PFSK-1 (cell line): ENCODE measurements around the gene RGS7.

Source experiments
- FOXP2 ChIP-seq: optimal IDR thresholded peaks from 2 replicates; pipeline ENCODE3; 2011; ENCODE audit warnings: borderline replicate concordance, control low read depth, inconsistent platforms; ENCODE audit not compliant: insufficient read depth; ENCODE audit errors: extremely low read length, extremely low read depth
- POLR2AphosphoS5 ChIP-seq: IDR thresholded peaks from 2 replicates; pipeline ENCODE4 v1.6.1; 2012; ENCODE audit warnings: low read depth, mild to moderate bottlenecking, control low read depth, low read length, moderate library complexity
- SIN3A ChIP-seq: IDR thresholded peaks from 2 replicates; pipeline ENCODE4 v1.6.1; 2012; ENCODE audit warnings: mild to moderate bottlenecking, low read length, moderate library complexity, borderline replicate concordance; ENCODE audit not compliant: insufficient read depth
- TAF1 ChIP-seq: IDR thresholded peaks from 2 replicates; pipeline ENCODE4 v1.6.1; 2012; ENCODE audit warnings: low read length, control low read depth, borderline replicate concordance; ENCODE audit not compliant: insufficient read depth
- TF ChIP-seq, protein P1 (sequence below), 2 experiments: IDR thresholded peaks; 2 replicates each; pipeline versions ENCODE4 v1.6.1 to v1.8.0; 2011 to 2012; ENCODE audit warnings: low read depth in 2 of 2, low read length in 2 of 2, control low read depth in 1 of 2, inconsistent platforms in 1 of 2, mild to moderate bottlenecking in 1 of 2, moderate library complexity in 1 of 2; ENCODE audit not compliant: insufficient read depth in 1 of 2

The RGS7 gene

DNA sequence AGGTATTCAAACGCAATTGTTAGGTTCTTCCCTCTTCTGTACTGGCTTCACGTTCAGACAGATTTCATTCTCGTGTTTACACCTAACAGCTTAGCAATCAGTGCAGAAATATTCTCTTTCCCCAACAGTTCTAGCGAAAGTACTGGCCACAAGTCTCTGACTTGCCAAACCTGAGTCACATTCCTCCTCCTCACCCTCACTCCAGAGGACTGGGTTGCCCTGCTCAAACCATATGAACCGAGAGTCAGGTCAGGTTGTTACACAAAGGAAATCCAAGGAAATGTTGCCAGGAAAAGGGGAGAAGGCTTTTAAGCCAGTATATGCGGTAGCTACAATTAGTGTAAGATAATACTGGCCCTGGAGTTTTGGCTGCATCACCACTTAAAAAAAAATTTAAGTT lies 282.5 kb downstream of the RGS7 start:
- no peak for TF ChIP-seq POLR2AphosphoS5
- no peak for TF ChIP-seq SIN3A
- TF ChIP-seq FOXP2, result no peak
- TF ChIP-seq, protein P1, sequence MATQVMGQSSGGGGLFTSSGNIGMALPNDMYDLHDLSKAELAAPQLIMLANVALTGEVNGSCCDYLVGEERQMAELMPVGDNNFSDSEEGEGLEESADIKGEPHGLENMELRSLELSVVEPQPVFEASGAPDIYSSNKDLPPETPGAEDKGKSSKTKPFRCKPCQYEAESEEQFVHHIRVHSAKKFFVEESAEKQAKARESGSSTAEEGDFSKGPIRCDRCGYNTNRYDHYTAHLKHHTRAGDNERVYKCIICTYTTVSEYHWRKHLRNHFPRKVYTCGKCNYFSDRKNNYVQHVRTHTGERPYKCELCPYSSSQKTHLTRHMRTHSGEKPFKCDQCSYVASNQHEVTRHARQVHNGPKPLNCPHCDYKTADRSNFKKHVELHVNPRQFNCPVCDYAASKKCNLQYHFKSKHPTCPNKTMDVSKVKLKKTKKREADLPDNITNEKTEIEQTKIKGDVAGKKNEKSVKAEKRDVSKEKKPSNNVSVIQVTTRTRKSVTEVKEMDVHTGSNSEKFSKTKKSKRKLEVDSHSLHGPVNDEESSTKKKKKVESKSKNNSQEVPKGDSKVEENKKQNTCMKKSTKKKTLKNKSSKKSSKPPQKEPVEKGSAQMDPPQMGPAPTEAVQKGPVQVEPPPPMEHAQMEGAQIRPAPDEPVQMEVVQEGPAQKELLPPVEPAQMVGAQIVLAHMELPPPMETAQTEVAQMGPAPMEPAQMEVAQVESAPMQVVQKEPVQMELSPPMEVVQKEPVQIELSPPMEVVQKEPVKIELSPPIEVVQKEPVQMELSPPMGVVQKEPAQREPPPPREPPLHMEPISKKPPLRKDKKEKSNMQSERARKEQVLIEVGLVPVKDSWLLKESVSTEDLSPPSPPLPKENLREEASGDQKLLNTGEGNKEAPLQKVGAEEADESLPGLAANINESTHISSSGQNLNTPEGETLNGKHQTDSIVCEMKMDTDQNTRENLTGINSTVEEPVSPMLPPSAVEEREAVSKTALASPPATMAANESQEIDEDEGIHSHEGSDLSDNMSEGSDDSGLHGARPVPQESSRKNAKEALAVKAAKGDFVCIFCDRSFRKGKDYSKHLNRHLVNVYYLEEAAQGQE (IDR thresholded peaks at IDR 0.05; ENCODE audit: insufficient read depth in 1 of 2, low read depth in 2 of 2, low read length in 2 of 2), result no peak
- TF ChIP-seq TAF1, result no peak

DNA sequence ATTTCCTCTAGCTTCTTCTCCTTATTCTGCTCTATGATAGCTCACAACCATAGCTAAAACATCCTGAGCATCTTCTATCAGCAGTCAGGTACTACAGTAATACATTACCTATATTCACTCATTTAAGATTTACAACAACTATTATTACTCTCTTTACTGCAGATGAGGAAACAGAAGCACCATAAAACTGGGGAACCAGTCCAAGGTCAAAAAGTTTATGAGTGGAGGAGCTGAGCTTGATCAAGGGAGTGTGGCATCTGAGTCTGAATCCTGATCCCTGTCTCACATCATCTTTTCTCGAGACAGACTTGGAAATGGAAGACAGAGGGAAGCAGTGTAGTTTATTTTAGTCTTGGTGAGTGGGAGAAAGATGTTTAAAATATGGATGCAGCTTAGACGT lies 288.6 kb downstream of the RGS7 start:
- TF ChIP-seq FOXP2, result no peak
- no peak for TF ChIP-seq POLR2AphosphoS5
- no peak for TF ChIP-seq TAF1
- TF ChIP-seq SIN3A, result no peak
- TF ChIP-seq, protein P1 (IDR thresholded peaks at IDR 0.05; ENCODE audit: insufficient read depth in 1 of 2, low read depth in 2 of 2, low read length in 2 of 2), result no peak

DNA sequence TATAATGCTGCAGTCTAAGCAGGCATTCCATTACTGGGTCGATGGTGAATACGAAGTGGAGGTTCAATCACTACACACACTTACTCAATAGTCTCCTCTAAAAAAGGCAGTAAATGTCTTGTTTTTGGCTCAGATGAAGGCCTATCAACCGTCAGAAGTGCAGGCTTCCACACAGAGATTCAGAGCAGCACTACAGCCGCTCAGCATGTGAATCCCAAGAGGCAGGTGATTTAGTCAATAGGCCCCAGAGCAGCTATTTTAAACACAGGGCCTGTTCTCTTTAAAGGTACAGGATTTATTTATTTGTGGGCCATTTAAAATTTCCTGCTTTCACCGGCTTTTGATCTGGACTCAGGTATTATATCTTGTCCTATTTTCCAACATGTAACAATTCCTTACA lies 293.7 kb downstream of the RGS7 start:
- no peak for TF ChIP-seq FOXP2

DNA sequence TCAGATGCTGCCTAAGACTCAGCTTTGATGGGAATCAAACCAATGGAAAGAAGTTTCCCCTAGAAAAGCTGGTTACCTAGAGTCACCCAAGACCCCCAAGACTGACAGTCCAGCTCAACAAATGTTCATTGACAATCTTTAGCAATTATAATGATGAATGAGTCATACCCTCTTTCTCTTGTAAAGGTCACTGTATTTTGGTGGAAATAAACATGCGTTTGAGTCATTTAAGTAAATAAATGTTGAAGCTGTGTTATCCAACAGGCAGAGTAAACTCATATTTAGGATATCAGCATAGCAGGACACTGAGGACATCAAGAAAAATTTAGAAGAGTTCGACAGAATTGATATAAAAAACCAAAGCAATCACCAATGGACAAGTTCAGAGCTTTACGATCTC lies 295.9 kb downstream of the RGS7 start:
- TF ChIP-seq FOXP2 (no peak), POLR2AphosphoS5 (no peak), TAF1 (no peak), SIN3A (no peak)
- TF ChIP-seq, protein P1 (IDR thresholded peaks at IDR 0.05; ENCODE audit: insufficient read depth in 1 of 2, low read depth in 2 of 2, low read length in 2 of 2), result no peak

DNA sequence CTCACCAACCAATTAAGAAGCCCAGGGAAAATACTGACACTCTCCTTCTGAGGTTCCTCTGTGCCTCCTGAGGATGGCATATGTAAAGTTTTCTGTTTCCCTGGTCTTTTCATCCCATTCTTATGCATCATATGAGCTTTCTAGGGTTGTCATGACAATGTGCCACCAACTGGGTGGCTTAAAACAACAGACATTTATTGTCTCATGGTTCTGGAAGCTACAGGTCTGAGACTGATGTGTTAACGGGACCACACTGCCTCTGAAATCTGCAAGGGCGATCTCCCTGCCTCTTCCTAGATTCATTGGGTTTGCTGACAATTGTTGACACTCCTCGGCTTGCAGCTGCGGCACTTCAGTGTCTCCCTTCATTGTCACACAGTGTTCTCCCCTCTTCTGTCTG lies 308.4 kb downstream of the RGS7 start:
- TF ChIP-seq POLR2AphosphoS5, result no peak
- no peak for TF ChIP-seq TAF1
- TF ChIP-seq SIN3A, result no peak
- TF ChIP-seq, protein P1 (IDR thresholded peaks at IDR 0.05; ENCODE audit: insufficient read depth in 1 of 2, low read depth in 2 of 2, low read length in 2 of 2), result no peak
- no peak for TF ChIP-seq FOXP2
